ES-I3 (cell line): ENCODE results near the gene SMYD3.

ENCODE experiments used
- H3K36me3 ChIP-seq: 2 replicates; pipeline ENCODE4 v1.6.1; 2013; ENCODE audit warnings: mild to moderate bottlenecking, low read length, control low read depth, moderate library complexity; ENCODE audit not compliant: insufficient read depth
- H3K4me1 ChIP-seq: 2 replicates; pipeline ENCODE4 v1.6.1; 2013; ENCODE audit warnings: mild to moderate bottlenecking, control low read depth, low read length; ENCODE audit not compliant: insufficient read depth
- H3K9ac ChIP-seq: 2 replicates; pipeline ENCODE4 v1.6.1; 2013; ENCODE audit warnings: low read depth, mild to moderate bottlenecking, low read length, moderate library complexity
- H3K9me3 ChIP-seq: 2 replicates; pipeline ENCODE4 v1.6.1; 2013; ENCODE audit warnings: mild to moderate bottlenecking, low read length, moderate library complexity; ENCODE audit not compliant: control insufficient read depth, insufficient read depth

SMYD3 gene

DNA sequence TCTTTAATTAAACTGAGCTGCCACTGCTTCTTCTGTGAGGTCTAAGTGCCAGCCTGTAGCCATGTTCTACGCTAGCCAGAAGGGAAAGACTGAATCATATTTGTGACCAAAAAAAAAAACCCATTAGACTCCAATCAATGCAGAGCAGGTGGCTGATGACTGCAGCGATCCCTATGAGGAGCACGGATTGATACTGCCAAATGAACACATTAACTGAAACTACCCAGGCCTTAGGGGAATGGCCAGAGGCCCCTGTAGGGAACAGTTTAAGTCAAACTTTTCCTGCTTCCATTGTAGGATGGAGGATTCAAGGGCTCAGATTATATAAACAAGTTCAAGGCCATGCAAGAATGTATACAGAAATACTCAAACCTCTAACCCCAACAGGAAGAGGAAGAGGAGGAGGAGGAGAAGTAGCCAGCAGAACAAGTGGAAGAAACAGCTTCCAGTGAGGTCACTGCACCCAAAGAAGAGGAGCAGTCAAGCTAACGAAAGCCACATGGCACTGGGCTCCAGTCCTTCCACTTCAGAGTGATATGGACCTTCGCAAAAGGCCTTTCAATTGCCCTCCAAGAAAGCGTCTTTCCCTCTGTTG lies 328.3 kb downstream of the SMYD3 start:
- Histone ChIP-seq H3K36me3 (no peaks in the 10 kb centered on the region), H3K9me3 (no peaks in the 10 kb centered on the region), H3K9ac (no peak overlapping the region), H3K4me1 (no peaks in the 10 kb centered on the region)

DNA sequence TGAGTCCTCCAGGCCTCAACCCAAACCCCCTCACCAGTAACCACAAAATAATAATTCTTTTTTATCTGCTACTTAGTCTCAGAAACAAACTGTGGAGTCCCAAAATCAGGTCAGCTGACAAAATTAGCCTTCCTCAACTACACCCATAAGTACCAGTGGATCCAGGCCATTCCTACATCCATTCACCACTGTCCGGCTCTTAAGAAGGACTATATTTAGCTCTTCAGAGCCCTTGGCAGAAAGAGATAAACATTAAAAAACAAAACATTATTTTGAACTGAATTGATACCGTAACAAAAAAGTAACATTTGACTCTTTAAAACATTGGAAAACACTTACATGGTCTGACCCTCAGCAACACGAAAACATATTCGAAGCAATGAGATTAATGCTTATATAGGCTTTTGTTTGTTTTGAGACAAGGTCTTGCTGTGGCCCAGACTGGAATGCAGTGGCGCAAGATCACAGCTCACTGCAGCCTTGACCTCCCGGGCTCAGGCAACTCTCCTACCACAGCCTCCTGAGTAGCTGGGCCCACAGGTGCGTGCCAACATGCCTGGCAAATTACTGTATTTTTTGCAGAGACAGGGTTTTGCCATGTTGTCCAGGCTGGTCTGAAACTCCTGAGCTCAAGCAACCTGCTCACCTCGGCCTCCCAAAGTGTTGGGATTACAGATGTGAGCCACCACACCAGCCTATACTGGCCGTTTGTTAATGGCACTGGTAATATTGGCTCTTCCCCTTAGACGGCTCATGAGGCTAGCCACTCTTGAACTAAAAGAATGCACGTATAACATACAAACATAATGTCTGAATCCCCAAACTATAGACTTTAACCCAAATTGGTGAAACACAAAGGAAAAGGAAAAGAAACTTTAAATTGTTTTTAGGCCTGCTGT lies 330.7 kb downstream of the SMYD3 start:
- H3K4me1 ChIP-seq, result no peaks in the 10 kb centered on the region
- H3K9me3 ChIP-seq, result no peaks in the 10 kb centered on the region
- no peaks in the 10 kb centered on the region for H3K36me3 ChIP-seq
- no peak overlapping the region for H3K9ac ChIP-seq

- Histone ChIP-seq H3K4me1 (no peaks in the 10 kb centered on the region), H3K36me3 (no peaks in the 10 kb centered on the region), H3K9me3 (no peaks in the 10 kb centered on the region), H3K9ac (no peak overlapping the region)
These were observed 336.4 kb downstream of the SMYD3 start for GRCh38 chr1:246170574-246171261.

DNA sequence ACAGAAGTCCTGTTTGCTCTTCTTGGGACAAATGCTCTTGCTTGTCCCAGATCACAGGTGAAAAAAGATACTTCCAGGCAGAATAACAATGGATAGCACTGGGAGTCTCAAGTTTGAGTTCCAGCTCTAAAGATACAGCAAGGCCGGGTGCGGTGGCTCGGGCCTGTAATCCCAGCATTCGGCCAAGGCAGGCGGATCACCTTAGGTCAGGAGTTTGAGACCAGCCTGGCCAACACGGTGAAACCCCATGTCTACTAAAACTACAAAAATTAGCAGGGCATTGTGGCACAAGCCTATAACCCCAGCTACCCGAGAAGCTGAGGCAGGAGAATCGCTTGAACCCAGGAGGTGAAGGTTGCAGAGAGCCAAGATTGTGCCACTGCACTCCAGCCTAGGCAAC lies 337.6 kb downstream of the SMYD3 start:
- H3K9me3 ChIP-seq, result no peaks in the 10 kb centered on the region
- no peak overlapping the region for H3K9ac ChIP-seq
- H3K4me1 ChIP-seq, result no peaks in the 10 kb centered on the region

DNA sequence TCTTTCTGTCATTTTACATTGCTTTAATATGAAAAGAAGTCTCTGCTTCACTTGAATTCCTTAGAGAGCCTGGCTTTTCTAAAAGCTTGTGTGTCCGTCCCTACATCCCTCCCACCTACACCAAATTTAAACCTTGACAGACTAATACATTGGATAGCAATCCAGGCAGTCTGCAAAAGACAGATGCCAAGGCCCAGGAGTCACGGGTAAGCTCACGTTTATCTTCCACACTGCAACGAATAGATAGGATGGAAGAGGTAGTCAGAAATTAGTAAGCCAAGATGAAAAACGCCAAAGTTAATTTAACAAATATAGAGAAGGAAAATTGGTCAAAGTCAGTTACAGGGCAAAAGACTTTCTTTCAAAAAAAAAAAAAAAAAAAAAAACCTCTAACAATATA lies 338.1 kb downstream of the SMYD3 start:
- Histone ChIP-seq H3K36me3 (no peaks in the 10 kb centered on the region), H3K9me3 (no peaks in the 10 kb centered on the region), H3K4me1 (no peaks in the 10 kb centered on the region), H3K9ac (no peak overlapping the region)

More for the DNA sequence above, 337.6 kb downstream of the SMYD3 start:
- H3K36me3 ChIP-seq, result no peaks in the 10 kb centered on the region

DNA sequence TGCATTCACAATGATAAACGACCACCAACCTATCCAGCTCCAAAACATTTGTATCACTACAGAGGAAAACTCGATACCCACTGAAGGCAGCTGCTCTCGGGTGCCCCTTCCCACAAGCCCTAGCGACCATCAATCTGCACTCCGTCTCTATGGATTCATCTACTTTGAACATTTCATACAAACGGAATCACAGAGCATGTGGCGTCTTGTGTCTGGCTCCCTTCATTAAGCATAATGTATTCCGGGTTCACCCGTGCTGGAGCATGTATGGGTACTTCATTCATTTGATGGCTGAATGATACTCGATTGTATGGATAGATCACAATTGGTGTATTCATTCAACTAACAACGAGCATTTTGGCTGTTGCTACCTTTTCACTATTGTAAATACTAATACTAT lies 340.2 kb downstream of the SMYD3 start:
- no peaks in the 10 kb centered on the region for H3K36me3 ChIP-seq
- H3K9me3 ChIP-seq, result no peaks in the 10 kb centered on the region
- H3K9ac ChIP-seq, result no peak overlapping the region
- no peaks in the 10 kb centered on the region for H3K4me1 ChIP-seq

DNA sequence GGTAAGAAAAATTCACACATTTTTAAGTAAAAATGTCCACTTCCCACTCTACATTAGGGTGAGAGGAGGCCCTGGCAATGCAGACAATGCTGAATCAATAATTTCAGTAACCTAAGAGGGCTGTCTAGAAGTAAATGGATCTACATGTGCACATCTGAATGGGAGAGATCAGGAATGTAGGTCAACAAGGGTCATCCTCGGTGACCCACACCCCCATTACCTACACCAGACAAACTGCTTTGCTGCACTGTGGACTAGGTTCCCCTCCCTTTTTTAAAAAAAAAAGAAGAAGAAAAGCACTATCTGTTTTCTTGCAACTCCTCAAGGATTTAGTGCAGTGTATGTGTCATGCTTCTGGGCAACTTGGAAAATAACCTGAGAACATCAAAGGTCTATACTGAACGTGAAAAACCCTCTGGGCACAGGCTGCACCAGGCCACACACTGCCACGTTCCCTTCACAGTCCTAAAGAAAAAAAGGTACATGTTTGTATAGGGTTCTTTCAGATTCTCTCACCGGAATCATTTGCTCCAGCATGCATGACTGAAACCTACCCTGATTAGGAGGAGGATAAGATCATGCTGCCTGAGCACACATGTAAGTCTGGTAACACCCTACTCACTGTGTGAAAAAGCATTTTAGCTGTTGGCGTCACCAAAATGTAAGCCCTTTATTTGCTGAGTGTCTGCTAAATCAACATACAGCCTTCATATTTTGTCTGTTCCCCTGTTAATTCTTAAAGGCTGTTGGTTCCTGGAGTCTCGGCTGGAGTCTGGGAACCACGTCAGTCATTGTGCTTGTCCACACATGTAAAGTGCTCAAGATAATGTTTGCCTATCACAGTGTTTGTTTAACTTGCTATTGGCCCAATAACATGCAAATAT lies 341.0 kb downstream of the SMYD3 start:
- H3K9ac ChIP-seq, result no peak overlapping the region
- no peaks in the 10 kb centered on the region for H3K4me1 ChIP-seq
- no peaks in the 10 kb centered on the region for H3K9me3 ChIP-seq
- H3K36me3 ChIP-seq, result no peaks in the 10 kb centered on the region

DNA sequence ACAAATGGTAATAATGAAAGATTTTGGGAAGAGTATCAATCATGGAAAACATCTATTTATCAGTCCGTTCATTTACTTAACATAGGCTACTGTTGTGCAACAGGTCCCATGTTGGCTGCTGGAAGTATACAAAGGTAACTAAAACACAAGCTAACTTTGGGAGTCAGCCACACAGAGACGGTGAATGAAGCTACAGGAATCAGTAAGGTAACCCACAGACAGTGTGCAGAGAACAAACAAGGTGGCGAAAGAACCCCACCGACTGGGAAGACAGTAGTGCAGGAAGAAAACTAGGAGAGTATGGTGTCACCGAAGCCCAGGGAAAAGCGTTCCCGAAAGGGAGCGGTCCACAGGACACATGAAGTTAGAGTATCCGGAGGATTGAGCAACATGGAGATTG lies 342.3 kb downstream of the SMYD3 start:
- Histone ChIP-seq H3K9ac (no peak overlapping the region), H3K36me3 (no peaks in the 10 kb centered on the region), H3K9me3 (no peaks in the 10 kb centered on the region), H3K4me1 (no peaks in the 10 kb centered on the region)

DNA sequence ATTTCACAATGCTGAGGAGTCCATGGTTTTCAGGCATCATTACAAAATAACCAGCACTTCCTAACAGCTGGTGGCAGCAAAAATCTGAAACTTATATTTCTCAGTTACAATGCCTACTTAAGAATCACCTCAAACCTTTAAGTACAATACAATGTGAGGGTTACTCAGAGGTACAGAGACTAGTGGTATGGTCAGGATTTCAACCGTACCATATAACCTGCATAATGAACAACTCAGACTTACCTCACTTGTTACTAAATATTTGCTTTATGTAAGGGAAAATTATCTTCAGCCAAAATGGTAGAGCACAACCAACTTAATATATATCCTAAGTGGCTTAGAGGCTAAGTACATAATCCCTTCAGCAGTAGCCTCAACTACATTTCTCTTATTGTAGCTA lies 344.5 kb downstream of the SMYD3 start:
- Histone ChIP-seq H3K36me3 (no peaks in the 10 kb centered on the region), H3K9ac (no peak overlapping the region), H3K4me1 (no peaks in the 10 kb centered on the region), H3K9me3 (no peaks in the 10 kb centered on the region)

DNA sequence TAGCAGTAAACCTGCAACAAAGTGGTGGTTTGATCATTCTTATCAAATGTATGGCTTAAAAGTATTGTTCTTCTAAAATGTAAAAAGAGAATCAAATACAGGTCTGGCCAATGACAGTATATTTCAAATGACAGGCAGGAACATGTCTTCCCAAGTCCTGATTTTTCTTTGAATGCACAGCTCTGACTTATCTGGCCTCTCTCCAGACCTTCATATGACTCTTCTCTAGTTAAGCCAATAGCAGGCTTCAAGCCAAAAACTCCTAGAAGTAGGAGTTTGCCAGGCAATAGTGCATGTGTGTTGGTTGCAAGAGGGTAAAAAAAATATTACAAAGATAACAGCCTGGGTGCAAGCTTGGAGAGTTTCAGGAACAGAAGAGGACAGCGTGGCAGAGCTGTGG lies 345.5 kb downstream of the SMYD3 start:
- Histone ChIP-seq H3K9ac (no peak overlapping the region), H3K36me3 (no peaks in the 10 kb centered on the region), H3K4me1 (no peaks in the 10 kb centered on the region; the same call in 1 of the 2 replicates), H3K9me3 (no peaks in the 10 kb centered on the region)

DNA sequence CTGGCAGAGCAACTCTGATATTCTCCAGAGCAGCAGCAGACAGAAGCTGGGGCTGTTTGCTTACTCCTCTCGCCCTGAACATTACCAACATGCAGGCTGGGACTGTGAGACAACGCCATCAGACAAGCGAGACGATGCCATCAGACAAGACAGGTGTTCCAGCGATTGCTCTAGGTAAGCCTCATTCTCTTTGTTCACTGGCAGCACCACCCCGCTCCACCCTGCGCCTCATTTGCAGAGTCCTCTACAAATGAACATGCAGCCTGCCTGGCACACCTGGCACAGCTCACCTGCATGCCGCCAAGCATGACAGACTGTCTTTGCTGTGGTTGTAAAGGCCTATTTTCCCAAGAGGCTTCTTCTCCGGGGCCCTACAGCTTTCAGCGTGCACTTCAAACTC lies 346.2 kb downstream of the SMYD3 start:
- Histone ChIP-seq H3K36me3 (no peaks in the 10 kb centered on the region), H3K9ac (no peak overlapping the region), H3K4me1 (no peaks in the 10 kb centered on the region; the same call in 1 of the 2 replicates), H3K9me3 (no peaks in the 10 kb centered on the region)

DNA sequence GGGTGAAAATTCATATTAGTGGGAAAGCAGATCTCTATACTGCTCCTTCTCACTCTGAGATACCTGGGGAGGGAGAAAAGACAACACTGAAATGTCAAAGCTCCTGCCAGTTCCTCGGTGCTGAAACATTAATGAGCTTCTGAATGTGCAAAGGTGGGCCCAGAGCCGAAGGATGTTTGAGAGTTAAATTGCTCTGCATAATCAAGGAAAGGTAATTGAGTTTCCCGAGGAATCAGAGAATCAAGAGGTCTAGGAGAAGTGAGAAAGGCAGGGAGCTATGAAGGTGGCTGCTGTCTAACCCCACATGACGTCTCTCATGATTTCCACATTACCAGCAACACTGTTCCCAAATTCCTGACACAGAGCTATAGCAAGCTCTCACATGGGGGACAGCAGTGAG lies 346.7 kb downstream of the SMYD3 start:
- Histone ChIP-seq H3K9me3 (no peaks in the 10 kb centered on the region), H3K9ac (no peak overlapping the region), H3K36me3 (no peaks in the 10 kb centered on the region), H3K4me1 (no peaks in the 10 kb centered on the region; the same call in 1 of the 2 replicates)

- Histone ChIP-seq H3K9me3 (no peaks in the 10 kb centered on the region), H3K4me1 (no peaks in the 10 kb centered on the region; the same call in 1 of the 2 replicates), H3K36me3 (no peaks in the 10 kb centered on the region), H3K9ac (no peak overlapping the region)
These were observed 347.5 kb downstream of the SMYD3 start for GRCh38 chr1:246159279-246160227.
